GM18858 (cell line): ENCODE results near the gene ZRANB1.

Experiments
- ATAC-seq: cut with Tn5 transposase; IDR thresholded peaks from one replicate; pipeline ENCODE4 v1.9.1; 2021; ENCODE audit not compliant: unreplicated experiment

ZRANB1 gene

GRCh38 chr10:124918906-124919305, 23.0 kb upstream of the ZRANB1 start:
- no peak for ATAC-seq

GRCh38 chr10:124921261-124921660, 20.7 kb upstream of the ZRANB1 start:
- no peak for ATAC-seq

- no peak for ATAC-seq
These were observed 18.2 kb upstream of the ZRANB1 start for GRCh38 chr10:124923684-124924083.

GRCh38 chr10:124926548-124926947, 15.4 kb upstream of the ZRANB1 start:
- ATAC-seq = no peak

- ATAC-seq = no peak
These were observed 13.8 kb upstream of the ZRANB1 start for GRCh38 chr10:124928087-124928486.

- no peak for ATAC-seq
These were observed 13.4 kb upstream of the ZRANB1 start for GRCh38 chr10:124928545-124928944.

GRCh38 chr10:124935946-124936345, 6.0 kb upstream of the ZRANB1 start:
- no peak for ATAC-seq

GRCh38 chr10:124936813-124937212, 5.1 kb upstream of the ZRANB1 start:
- ATAC-seq = no peak

- no peak for ATAC-seq
These were observed 2.6 kb upstream of the ZRANB1 start for GRCh38 chr10:124939290-124939689.

GRCh38 chr10:124942317-124943169, 620 bp downstream of the ZRANB1 start:
- ATAC-seq = no peak

GRCh38 chr10:124943301-124944092, 1.6 kb downstream of the ZRANB1 start:
- no peak for ATAC-seq

GRCh38 chr10:124944982-124945381, 3.1 kb downstream of the ZRANB1 start:
- ATAC-seq = no peak

- no peak for ATAC-seq
These were observed 5.0 kb downstream of the ZRANB1 start for GRCh38 chr10:124946945-124947344.

GRCh38 chr10:124949543-124949942, 7.6 kb downstream of the ZRANB1 start:
- no peak for ATAC-seq

- no peak for ATAC-seq
These were observed 10.2 kb downstream of the ZRANB1 start for GRCh38 chr10:124952123-124952522.

- ATAC-seq = no peak
These were observed 11.5 kb downstream of the ZRANB1 start for GRCh38 chr10:124953421-124953820.

GRCh38 chr10:124955243-124955642, 13.3 kb downstream of the ZRANB1 start:
- no peak for ATAC-seq

GRCh38 chr10:124955868-124956267, 13.9 kb downstream of the ZRANB1 start:
- ATAC-seq = no peak

GRCh38 chr10:124956764-124957163, 14.8 kb downstream of the ZRANB1 start:
- ATAC-seq = no peak

- no peak for ATAC-seq
These were observed 15.6 kb downstream of the ZRANB1 start for GRCh38 chr10:124957404-124957947.

- ATAC-seq = no peak
These were observed 17.6 kb downstream of the ZRANB1 start for GRCh38 chr10:124959564-124959963.

- no peak for ATAC-seq
These were observed 19.3 kb downstream of the ZRANB1 start for GRCh38 chr10:124961248-124961570.
